Neuron (in vitro differentiated cells): ENCODE results near the gene SGK2.
A peak's percentile ranks its signal among the peaks of the same experiment; 100 is the strongest.
"Not testable (repeated sequence)": the region's sequence is repeated elsewhere in the genome, so short reads cannot be mapped to it uniquely, and the experiment has no call there.

ENCODE experiments used
- H2AFZ ChIP-seq: one replicate; pipeline ENCODE4 v1.6.1; 2013; ENCODE audit warnings: low read depth, mild to moderate bottlenecking, inconsistent platforms, low read length, moderate library complexity
- H3K27me3 ChIP-seq: one replicate; pipeline ENCODE4 v1.6.1; 2013; ENCODE audit warnings: low read length; ENCODE audit not compliant: insufficient read depth
- H3K36me3 ChIP-seq: one replicate; pipeline ENCODE4 v1.6.1; 2013; ENCODE audit warnings: low read length; ENCODE audit not compliant: insufficient read depth
- H3K4me1 ChIP-seq: one replicate; pipeline ENCODE4 v1.6.1; 2013; ENCODE audit warnings: low read length; ENCODE audit not compliant: insufficient read depth
- H3K4me3 ChIP-seq: 2 replicates; pipeline ENCODE4 v1.5.1; 2013; ENCODE audit warnings: mild to moderate bottlenecking, low read length, moderate library complexity
- H3K9me3 ChIP-seq: one replicate; pipeline ENCODE4 v1.6.1; 2013; ENCODE audit warnings: low read length

Gene SGK2

DNA sequence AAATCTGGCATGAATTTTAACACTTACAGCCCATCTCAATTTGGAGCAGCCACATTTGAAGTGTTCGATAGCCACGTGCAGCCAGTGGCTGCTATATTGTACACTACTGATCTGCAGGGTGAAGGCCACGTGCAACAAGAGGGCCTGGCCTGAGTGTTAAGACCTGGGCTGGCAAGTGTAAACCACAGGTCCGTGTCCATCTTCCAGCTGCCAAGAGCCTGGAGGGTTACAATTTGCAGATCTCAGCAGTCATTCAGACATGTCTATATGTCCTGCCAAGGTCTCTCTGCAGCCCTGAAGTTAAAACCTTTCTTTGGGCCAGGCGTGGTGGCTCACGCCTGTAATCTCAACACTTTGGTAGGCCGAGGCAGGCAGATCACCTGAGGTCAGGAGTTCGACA is 14.1 kb downstream of the SGK2 start:
- no peaks in the 10 kb centered on the region for H3K9me3 ChIP-seq
- no peaks in the 10 kb centered on the region for H3K27me3 ChIP-seq
- no peaks in the 10 kb centered on the region for H3K36me3 ChIP-seq
- H3K4me1 ChIP-seq: peaks cover 4% of the 10 kb centered on the region
- no peak overlapping the region for H2AFZ ChIP-seq
- H3K4me3 ChIP-seq: no peak overlapping the region

DNA sequence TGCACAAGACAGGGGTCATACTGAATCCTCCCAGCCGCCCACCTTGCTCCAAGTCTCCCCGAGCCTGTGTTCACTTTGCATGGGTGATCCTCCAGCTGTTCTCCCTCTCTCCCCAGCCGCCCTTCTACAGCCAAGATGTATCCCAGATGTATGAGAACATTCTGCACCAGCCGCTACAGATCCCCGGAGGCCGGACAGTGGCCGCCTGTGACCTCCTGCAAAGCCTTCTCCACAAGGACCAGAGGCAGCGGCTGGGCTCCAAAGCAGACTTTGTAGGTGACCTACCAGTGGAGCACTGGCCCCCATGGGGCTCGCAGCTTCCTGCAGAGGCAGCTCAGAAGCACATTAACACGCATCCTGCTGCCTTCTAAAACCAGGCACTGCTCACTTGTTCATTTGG is 17.3 kb downstream of the SGK2 start:
- no peak overlapping the region for H2AFZ ChIP-seq
- H3K27me3 ChIP-seq: no peaks in the 10 kb centered on the region
- no peaks in the 10 kb centered on the region for H3K9me3 ChIP-seq
- no peak overlapping the region for H3K4me3 ChIP-seq
- peaks cover 4% of the 10 kb centered on the region for H3K4me1 ChIP-seq
- H3K36me3 ChIP-seq: no peaks in the 10 kb centered on the region

DNA sequence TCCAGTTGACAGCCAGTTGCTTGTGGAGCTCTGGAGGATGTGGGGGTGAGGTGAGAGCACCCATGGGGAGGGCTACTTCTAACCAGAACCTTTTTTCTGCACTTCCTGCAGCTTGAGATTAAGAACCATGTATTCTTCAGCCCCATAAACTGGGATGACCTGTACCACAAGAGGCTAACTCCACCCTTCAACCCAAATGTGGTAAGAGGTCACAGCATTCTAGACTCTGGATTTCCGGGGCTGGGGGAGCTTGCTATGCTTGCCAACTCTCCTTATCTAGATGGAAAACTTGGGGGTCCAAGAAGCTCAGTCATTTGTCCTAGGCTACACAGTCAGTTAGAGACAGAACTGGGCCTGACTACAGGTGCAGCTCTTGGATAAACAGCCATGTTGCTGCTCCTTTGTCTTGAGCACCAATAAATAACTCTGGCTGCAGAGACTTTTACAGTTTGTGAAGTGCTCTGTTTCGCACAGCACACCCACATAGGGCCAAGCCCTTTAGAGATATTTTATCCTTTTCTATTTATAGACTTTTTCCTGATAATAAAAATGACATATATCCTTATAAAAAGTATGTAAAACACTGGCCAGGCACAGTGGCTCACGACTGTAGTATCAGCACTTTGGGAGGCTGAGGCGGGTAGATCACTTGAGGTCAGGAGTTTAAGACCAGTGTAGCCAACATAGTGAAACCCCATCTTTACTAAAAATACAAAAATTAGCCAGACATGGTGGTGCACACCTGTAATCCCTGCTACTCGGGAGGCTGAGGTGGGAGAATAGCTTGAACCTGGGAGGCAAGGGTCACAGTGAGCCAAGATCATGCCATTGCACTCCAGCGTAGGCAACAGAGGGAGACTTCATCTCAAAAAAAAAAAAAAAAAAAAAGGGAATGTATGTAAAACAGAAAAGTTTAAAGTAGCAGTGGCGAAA is 21.3 kb downstream of the SGK2 start:
- H2AFZ ChIP-seq: no peak overlapping the region
- no peaks in the 10 kb centered on the region for H3K27me3 ChIP-seq
- no peak overlapping the region for H3K4me3 ChIP-seq
- H3K9me3 ChIP-seq: no peaks in the 10 kb centered on the region
- H3K4me1 ChIP-seq: peaks cover 3% of the 10 kb centered on the region
- H3K36me3 ChIP-seq: no peaks in the 10 kb centered on the region

DNA sequence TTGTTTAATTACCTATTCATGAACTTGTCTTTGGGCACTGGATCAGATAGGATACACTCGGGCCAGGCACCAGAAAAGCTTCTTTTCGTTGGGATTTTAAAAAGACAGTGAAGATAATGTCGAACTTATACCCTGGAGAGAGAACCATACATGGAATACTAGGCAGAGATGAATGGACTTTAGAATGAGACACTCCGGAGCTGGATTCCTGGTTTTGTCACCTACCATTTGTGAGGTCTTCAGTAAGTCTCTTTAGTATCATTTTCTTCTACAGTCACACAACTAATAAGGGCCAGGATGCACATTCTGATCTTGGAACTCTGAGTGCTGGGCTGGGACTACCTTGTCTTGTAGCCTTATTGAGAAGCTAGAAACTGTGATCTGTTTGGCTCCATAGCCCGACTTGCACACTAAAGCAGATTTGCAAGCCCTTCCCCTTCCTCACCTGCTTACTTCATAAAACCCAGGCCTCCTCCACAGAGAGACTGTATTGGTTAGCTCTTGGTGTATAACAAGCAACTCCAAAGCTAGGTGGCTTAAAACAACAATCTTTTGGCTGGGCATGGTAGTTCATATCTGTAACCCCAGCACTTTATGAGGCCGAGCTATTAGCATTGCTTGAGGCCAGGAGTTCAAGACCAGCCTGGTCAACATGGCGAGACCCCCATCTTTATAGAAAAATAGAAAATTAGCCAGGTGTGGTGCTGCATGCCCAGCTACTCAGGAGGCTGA is 24.5 kb downstream of the SGK2 start:
- no peak overlapping the region for H2AFZ ChIP-seq
- no peaks in the 10 kb centered on the region for H3K36me3 ChIP-seq
- peaks cover 3% of the 10 kb centered on the region for H3K4me1 ChIP-seq
- no peaks in the 10 kb centered on the region for H3K27me3 ChIP-seq
- H3K9me3 ChIP-seq: no peaks in the 10 kb centered on the region
- no peak overlapping the region for H3K4me3 ChIP-seq

DNA sequence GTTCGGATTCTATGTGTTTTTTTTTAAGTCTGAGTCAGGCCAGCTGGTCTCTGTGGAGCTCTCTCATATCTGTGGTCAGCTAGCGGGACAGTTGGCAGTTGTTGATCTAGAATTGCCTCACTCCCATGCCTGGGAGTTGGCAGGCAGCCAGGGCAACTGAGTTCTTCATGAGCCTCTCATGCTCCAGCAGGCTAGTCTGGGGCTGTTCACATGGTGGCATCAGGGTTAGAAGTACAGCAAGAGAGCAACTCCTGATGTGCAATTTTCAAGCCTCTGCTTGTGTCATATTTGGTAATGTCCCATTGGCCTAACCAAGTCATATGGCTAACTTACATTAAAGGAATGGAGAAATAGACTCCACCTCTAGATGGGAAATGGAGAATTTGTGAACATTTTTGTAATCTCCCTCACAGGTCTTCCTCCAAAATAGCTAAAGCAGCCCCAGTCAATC is 25.2 kb downstream of the SGK2 start:
- Histone ChIP-seq H3K9me3 (no peaks in the 10 kb centered on the region), H2AFZ (no peak overlapping the region), H3K4me3 (no peak overlapping the region)

DNA sequence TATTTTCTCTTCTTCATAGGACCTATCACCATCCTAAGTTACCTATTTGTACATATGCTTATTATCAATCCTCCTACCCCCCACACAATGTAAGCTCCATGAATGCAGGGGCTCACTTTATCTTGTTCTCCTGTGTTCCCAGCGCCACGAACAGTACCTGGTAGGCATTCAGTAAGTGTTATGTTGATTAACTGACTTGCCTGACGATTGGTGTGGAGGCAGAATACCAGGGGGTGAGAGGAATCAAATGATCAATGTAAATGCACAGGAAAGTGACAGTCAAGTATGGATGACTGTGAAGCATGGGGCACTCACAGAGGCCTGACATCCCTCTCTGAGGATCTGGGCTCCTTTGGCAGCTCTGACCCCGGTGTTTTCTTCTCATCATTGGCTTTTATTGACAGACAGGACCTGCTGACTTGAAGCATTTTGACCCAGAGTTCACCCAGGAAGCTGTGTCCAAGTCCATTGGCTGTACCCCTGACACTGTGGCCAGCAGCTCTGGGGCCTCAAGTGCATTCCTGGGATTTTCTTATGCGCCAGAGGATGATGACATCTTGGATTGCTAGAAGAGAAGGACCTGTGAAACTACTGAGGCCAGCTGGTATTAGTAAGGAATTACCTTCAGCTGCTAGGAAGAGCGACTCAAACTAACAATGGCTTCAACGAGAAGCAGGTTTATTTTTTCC is 25.8 kb downstream of the SGK2 start:
- Histone ChIP-seq H3K4me1 (peaks cover 3% of the 10 kb centered on the region), H3K4me3 (no peak overlapping the region), H3K9me3 (no peaks in the 10 kb centered on the region), H3K27me3 (no peaks in the 10 kb centered on the region), H3K36me3 (no peaks in the 10 kb centered on the region), H2AFZ (no peak overlapping the region)

More for the DNA sequence above, 25.2 kb downstream of the SGK2 start:
- Histone ChIP-seq H3K36me3 (no peaks in the 10 kb centered on the region), H3K27me3 (no peaks in the 10 kb centered on the region), H3K4me1 (peaks cover 3% of the 10 kb centered on the region)

DNA sequence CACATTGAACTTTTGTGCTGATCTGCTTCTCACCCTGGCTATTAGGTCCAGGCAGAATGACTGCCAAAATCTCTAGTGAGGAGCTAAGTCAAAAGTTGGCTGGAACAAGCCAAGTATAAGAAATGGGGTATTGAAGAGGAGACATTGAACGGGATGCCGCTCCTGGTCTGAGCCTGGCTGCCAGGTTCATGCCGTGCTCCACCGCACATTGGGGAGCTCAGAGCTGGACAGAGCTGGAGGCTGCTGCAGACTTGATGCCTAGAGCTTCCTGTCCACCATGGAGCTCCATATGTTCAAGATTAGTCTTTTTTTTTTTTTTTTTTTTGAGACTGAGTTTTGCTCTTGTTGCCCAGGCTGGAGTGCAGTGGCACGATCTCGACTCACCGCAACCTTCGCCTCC is 27.8 kb downstream of the SGK2 start:
- Histone ChIP-seq H2AFZ (no peak overlapping the region), H3K4me1 (peaks cover 6% of the 10 kb centered on the region), H3K27me3 (no peaks in the 10 kb centered on the region), H3K4me3 (no peak overlapping the region), H3K36me3 (no peaks in the 10 kb centered on the region), H3K9me3 (no peaks in the 10 kb centered on the region)

DNA sequence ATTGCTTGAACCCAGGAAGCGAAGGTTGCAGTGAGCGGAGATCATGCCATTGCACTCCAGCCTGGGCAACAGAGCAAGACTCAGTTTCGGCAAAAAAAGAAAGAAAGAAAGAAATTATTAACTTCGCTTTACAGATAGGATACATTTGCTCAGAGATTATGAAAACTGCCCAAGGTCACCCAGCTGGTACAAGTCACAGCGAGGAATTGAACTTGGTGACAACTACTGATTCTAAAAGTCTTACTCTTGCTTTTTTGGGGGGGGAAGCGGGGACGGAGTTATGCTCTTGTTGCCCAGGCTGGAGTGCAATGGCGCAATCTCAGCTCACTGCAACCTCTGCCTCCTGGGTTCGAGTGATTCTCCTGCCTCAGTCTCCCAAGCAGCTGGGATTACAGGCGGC is 29.7 kb downstream of the SGK2 start:
- not testable (repeated sequence) for H3K36me3 ChIP-seq, H3K27me3 ChIP-seq, H3K9me3 ChIP-seq, H3K4me3 ChIP-seq, H2AFZ ChIP-seq
- peaks cover 10% of the 10 kb centered on the region for H3K4me1 ChIP-seq

DNA sequence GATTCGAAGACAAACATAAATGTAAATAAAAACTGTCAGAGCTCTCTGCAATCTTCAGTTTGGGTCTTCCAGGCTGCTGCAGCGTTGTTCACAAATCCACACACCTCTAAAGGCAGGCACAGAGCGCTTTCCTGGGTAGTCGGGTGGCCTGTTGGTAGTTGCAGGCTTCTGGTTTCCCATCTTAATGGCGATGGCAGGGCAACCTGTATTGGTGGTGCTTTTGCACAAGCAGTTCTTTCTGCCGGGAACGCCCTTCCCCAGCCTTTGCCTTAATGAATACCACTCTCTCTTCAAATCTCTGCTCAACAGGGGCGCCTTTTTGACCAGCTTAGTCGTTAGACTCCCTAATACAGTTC is 31.2 kb downstream of the SGK2 start:
- Histone ChIP-seq H3K4me3 (peak overlapping the region; percentile 97), H3K9me3 (no peaks in the 10 kb centered on the region), H3K36me3 (peaks cover 10% of the 10 kb centered on the region), H3K4me1 (peaks cover 7% of the 10 kb centered on the region), H3K27me3 (no peaks in the 10 kb centered on the region), H2AFZ (peak overlapping the region; percentile 90)

DNA sequence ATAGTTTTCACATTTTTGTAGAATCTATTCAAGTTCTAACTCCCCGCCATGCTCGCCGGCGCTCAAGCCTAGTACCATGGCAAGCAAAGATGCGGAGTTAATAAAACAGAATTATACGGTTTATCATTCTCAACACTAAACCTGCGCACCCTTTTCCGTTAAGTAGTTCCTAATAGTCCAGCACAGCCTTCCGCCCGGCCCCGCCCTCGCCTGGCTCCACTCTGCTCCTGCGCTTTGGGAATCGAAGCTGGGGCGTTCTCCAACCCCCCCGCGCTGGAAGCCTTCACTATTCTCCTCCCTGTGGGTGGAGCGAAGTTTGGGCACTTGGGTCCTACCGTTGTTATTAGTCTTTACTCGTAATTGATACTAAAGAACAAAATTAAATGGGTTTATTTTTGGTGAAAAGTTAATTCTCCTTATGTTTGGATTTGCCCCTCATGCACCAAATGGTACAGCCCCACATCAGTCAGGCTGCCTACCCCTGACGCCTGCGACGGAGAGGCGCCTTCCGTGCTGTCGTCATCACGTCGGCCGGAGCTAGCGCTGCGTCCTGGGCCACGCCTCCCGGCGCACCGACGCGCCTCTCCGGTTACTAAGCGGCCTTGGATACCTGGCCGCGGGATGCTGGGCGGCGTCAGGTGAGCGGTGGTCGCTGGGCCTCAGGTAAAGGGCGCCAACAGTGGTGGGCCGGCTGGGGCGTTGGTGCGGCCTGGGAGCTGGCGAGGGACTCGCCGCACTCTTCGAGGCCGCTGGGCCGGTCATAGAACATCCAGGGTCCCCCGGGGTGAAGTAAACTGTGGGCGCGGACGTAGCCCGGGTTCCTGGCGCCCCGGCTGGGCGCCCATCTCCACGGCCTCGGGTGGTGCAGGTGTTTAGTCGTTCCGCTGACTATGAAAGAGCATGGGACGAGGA is 31.8 kb downstream of the SGK2 start, which contains the start of gene IFT52:
Gene IFT52 (plus strand): TSS at position 546 of the 912 bp plus-strand sequence. CDS start 3,762 bp downstream, outside the sequence.
- peak within 1 kb of the TSS; percentile 97 for H3K4me3 ChIP-seq
- no peaks in the 10 kb centered on the region for H3K27me3 ChIP-seq
- peaks cover 14% of the 10 kb centered on the region for H3K36me3 ChIP-seq
- peaks cover 7% of the 10 kb centered on the region for H3K4me1 ChIP-seq
- no peaks in the 10 kb centered on the region for H3K9me3 ChIP-seq
- H2AFZ ChIP-seq: peak within 1 kb of the TSS; percentile 90

DNA sequence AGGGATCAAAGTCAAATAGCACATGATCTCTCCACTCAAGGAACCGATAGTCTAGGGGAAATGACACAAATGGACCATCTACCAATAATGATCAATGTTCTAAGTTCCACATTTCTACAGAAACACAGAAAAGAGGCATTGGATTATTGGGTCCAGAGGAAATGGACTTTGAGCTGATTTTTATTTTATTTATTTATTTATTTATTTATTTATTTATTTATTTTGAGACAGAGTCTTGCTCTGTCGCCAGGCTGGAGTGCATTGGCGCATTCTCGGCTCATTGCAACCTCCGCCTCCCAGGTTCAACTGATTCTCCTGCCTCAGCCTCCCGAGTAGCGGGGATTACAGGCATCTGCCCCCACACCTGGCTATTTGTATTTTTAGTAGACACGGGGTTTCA is 43.1 kb downstream of the SGK2 start:
- not testable (repeated sequence) for H3K4me1 ChIP-seq, H3K9me3 ChIP-seq, H3K4me3 ChIP-seq, H3K27me3 ChIP-seq, H2AFZ ChIP-seq
- peaks cover 50% of the 10 kb centered on the region for H3K36me3 ChIP-seq

DNA sequence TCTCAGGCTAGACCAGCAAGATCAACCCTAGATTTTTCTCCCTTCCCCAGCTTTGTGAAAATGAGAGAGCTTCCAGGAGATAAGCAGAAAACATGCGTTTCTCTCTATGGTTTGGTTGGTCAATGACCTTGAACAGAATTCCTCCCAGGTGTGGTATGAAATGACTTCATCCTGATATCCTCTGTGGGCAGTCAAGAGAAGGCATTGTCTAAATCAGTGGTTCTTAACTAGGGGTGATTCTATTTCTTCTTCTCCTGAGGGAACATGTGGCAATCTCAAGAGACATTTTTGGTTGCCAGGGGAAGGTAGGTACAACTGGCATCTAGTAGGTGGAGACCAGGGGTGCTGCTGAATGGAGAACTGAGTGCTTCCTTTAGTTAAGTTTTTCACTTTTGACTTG is 44.3 kb downstream of the SGK2 start:
- peaks cover 44% of the 10 kb centered on the region for H3K36me3 ChIP-seq

More for the DNA sequence above, 44.3 kb downstream of the SGK2 start:
- H2AFZ ChIP-seq: no peak overlapping the region
- H3K4me1 ChIP-seq: no peaks in the 10 kb centered on the region
- H3K27me3 ChIP-seq: no peaks in the 10 kb centered on the region
- H3K9me3 ChIP-seq: no peaks in the 10 kb centered on the region
- no peak overlapping the region for H3K4me3 ChIP-seq
